SIG-M5 treated with dmso at 0.1 percent for 504 hours (cell line): ENCODE measurements around the gene DNAH12.
"Not testable (repeated sequence)": the region's sequence is repeated elsewhere in the genome, so short reads cannot be mapped to it uniquely, and the experiment has no call there.

Source experiments
- DNase-seq: peaks from one replicate; lab custom pipeline; 2025; ENCODE audit not compliant: unreplicated experiment; lab: John Stamatoyannopoulos, UW

Gene DNAH12

GRCh38 chr3:57545636-57546268 is 1.6 kb upstream of the DNAH12 start:
- no peak for DNase-seq

DNA sequence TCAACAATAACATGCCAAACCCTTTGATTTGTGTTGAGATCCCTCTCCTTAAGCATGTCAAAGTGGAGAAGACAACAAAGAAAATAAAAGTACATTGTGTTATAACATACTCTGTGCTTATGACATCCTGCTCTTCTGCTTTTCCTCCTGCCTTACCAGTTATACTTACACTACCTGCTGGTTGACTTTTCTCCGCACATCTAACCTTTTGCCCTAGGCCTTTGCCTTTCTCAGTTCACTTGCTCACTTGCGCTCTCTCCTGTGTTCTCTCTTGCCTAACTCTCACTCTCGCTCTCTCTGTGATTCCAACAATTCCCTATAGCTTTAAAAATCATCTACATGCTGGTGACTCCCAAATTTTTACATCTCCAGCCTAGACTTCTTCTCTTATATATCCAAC is 5.7 kb downstream of the DNAH12 start:
- DNase-seq: no peak

- DNase-seq: no peak
Observed at GRCh38 chr3:57530071-57530608, 14.0 kb downstream of the DNAH12 start.

GRCh38 chr3:57518276-57518915 is 25.7 kb downstream of the DNAH12 start:
- no peak for DNase-seq

- DNase-seq: no peak
Observed at GRCh38 chr3:57512166-57512565, 32.0 kb downstream of the DNAH12 start.

DNA sequence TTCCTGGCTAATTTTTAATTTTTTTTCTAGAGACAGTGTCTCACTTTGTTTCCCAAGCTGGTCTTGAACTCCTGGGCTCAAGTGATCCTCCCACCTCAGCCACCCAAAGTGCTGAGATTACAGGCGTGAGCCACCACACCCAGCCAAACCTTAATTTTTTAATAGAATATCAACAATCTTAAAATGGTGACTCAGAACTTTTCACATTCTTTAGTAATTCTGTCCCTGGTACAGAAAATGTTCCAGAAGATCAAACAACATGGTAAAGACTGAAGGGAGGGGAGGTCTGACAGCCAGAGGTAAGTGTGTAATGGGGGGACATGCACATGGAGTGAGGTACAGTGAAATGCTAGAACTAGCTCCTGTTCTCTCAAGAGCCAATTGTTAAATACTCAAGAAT is 38.2 kb downstream of the DNAH12 start:
- DNase-seq: no peak

GRCh38 chr3:57500506-57500905 is 43.6 kb downstream of the DNAH12 start:
- no peak for DNase-seq

- DNase-seq: no peak
Observed at GRCh38 chr3:57497904-57498303, 46.2 kb downstream of the DNAH12 start.

DNA sequence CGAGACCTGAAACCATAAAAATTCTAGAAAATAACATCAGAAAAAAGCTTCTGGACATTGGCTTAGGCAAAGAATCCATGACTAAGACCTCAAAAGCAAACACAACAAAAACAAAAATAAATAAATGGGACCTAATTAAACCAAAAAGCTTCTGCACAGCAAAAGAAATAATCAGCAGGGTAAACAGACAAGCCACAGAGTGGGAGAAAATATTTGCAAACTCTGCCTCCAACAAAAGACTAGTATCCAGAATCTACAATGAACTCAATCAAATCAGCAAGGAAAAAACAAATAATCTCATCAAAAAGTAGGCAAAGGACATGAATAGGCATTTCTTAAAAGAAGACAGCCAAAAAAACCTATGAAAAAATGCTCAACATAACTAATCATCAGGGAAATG is 59.6 kb downstream of the DNAH12 start:
- no peak for DNase-seq

DNA sequence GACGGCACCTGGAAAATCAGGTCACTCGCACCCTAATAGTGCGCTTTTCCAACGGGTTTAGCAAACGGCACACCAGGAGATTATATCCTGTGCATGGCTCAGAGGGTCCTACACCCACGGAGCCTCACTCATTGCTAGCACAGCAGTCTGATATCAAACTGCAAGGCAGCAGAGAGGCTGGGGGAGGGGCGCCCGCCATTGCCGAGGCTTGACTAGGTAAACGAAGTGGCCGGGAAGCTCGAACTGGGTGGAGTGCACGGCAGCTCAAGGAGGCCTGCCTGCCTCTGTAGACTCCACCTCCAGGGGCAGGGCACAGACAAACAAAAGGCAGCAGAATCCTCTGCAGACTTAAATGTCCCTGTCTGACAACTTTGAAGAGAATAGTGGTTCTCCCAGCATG is 67.0 kb downstream of the DNAH12 start:
- DNase-seq: not testable (repeated sequence)

DNA sequence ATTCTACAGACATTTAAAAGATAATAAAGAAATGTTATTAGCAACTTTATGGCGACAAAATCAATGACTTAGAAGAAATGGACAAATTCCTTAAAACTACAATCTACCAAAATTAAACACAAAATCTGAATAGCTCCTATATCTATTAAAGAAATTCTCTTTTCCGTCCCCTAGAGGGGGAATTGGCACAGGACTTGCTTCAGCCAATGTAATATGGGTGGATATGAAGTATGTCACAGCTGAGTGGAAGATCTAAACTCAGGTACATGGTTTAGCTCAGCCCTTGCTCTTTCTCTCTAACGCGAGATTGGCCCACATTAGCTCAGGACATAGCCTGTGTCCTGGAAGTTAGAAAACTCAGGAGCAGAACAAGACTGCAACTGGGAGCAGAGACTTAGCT is 79.3 kb downstream of the DNAH12 start:
- peak; percentile 8 for DNase-seq

DNA sequence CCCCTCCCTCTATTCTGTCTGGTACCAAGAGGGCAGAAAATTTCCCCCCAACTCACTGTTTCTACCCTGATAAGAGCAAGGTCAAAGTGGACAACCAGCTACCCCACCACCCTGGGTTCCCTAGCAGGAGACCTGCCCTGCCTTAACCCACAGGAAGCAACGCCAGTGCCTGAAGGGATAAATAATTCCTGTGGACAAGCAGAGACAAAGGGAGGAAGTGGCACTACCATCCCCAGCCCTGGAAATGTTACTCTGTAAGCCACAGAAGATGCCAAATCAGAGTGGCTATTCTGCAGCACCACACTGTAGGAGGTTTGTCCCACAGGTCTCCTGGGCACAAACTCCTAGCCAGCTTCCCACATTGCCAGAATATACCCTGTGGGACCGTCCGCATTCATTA is 80.1 kb downstream of the DNAH12 start:
- no peak for DNase-seq

- no peak for DNase-seq
Observed at GRCh38 chr3:57451150-57451846, 92.8 kb downstream of the DNAH12 start.

GRCh38 chr3:57449276-57449847 is 94.8 kb downstream of the DNAH12 start:
- not testable (repeated sequence) for DNase-seq

DNA sequence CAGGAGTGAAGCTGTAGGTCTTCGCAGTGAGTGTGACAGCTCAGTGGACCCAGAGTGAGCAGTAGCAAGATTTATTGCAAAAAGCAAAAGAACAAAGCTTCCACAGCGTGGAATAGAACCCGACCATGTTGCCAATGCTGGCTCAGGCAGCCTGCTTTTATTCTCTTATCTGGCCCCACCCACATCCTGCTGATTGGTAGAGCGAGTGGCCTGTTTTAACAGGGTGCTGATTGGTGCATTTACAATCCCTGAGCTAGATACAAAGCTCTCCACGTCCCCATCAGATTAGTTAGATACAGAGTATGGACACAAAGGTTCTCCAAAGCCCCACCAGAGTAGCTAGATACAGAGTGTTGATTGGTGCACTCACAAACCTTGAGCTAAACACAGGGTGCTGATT is 95.7 kb downstream of the DNAH12 start:
- DNase-seq: not testable (repeated sequence)

GRCh38 chr3:57446318-57446841 is 97.8 kb downstream of the DNAH12 start:
- DNase-seq: no peak

GRCh38 chr3:57444469-57444868 is 99.7 kb downstream of the DNAH12 start:
- DNase-seq: no peak

- DNase-seq: not testable (repeated sequence)
Observed at GRCh38 chr3:57440144-57440543, 104.0 kb downstream of the DNAH12 start.

DNA sequence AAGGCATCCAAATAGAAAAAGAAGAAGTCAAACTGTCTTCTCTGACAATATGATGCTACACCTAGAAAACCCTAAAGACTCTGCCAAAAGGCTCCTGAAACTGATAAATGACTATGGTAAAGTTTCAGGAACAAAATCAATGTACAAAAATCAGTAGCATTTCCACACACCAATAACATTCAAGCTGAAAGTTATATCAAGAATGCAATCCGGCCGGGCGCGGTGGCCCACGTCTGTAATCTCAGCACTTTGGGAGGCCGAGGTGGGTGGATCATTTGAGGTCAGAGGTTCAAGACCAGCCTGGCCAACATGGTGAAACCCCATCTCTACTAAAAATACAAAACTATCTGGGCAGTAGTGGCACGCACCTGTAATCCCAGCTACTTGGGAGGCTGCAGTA is 105.7 kb downstream of the DNAH12 start:
- DNase-seq: not testable (repeated sequence)

DNA sequence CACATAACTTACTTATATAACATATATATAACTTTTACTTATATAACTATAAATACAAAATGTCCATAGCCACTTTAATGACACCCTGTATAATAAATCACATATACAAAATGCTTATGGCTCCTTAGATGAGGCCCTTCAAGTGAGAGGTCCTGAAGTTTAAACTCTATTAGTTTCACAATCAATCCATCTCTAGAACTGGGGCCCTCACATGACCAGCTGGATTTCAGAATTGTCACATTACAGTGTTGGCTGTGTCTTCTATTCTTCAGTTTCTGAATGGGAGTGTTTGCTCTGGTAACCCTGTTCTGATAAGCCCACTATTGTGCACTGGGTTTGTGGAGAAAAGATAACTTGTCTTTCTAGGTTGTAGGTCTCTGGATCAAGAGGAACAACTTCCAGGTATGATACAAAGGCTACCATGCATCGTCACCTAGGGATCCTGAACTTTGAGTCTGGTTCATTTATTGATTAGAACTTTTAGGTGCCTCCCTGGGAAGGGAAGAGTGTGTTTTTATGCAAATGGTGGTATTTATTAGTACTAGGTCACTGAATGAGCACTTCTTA is 107.9 kb downstream of the DNAH12 start:
- DNase-seq: no peak

- peak; percentile 40 for DNase-seq
Observed at GRCh38 chr3:57434041-57434440, 110.1 kb downstream of the DNAH12 start.
